Esophagus squamous epithelium (tissue), 4 donors: ENCODE data around the gene FOXD4L6.
"Not testable (repeated sequence)": the region's sequence is repeated elsewhere in the genome, so short reads cannot be mapped to it uniquely, and the experiment has no call there.

Source experiments
- CTCF ChIP-seq, 6 experiments: fragments of 450-650 bp in 4 of 6; fragments of 200-600 bp in 2 of 6; sonication (generic) in 2 of 6; IDR thresholded peaks; one replicate each; pipeline ENCODE4 v1.5.1; 2016 to 2019; ENCODE audit warnings: antibody characterized with exemption in 6 of 6, mild to moderate bottlenecking in 4 of 6, moderate library complexity in 4 of 6
- POLR2A ChIP-seq, 4 donors: fragments of 450-650 bp; IDR thresholded peaks; one replicate each; pipeline ENCODE4 v1.6.1; 2017; ENCODE audit warnings: antibody characterized with exemption in 4 of 4, mild to moderate bottlenecking in 4 of 4, moderate library complexity in 3 of 4

GRCh38 chr9:41098759-41099158, 29.7 kb downstream of the FOXD4L6 start:
- not testable (repeated sequence) for TF ChIP-seq POLR2A, CTCF (IDR thresholded peaks at IDR 0.05)
